ENCODE measurements around the gene LRRC10B.

DNA sequence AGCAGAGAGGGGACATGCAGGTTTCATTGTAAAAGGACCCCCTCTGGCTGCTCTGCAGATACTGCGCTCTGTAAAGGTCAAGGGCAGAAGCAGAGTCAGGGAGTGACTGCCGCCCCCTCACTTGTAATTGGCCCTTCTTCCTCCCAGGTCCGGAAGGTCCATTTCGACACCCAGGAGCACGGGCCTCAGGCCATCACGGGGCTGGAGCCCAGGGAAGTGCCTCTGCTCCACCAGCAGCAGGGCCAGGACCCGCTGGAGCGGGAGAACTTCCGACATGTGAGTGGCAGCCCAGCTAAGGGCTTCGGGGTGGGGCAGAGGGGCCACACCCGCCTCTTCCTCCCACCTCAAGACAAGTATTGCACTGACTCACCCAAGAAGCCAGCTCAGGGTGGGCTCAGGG lies 24.0 kb upstream of the LRRC10B start:
- TF ChIP-seq EZH2phosphoT487 (IDR thresholded peaks at IDR 0.05; ENCODE audit: insufficient read depth, low read depth) (no peak), EZH2 (IDR thresholded peaks at IDR 0.05; ENCODE audit: insufficient read depth, poor library complexity, severe bottlenecking) (no peak)
